Mammary epithelial cell (primary cell): ENCODE measurements around the gene PHC2.

ENCODE experiments used
- EZH2 ChIP-seq: IDR thresholded peaks from 2 replicates; pipeline ENCODE4 v1.6.1; 2012; ENCODE audit warnings: low read length, inconsistent platforms, borderline replicate concordance
- TF ChIP-seq, protein P1 (sequence below), 2 donors: IDR thresholded peaks in 1 of 2; conservative IDR thresholded peaks in 1 of 2; 2 replicates each; pipeline ENCODE4 v1.5.1; 2011 to 2012; ENCODE audit warnings: inconsistent platforms in 2 of 2, low read length in 2 of 2, mild to moderate bottlenecking in 2 of 2, control low read depth in 1 of 2, low read depth in 1 of 2; ENCODE audit not compliant: insufficient read depth in 1 of 2; ENCODE audit errors: extremely low read depth in 1 of 2

DNA sequence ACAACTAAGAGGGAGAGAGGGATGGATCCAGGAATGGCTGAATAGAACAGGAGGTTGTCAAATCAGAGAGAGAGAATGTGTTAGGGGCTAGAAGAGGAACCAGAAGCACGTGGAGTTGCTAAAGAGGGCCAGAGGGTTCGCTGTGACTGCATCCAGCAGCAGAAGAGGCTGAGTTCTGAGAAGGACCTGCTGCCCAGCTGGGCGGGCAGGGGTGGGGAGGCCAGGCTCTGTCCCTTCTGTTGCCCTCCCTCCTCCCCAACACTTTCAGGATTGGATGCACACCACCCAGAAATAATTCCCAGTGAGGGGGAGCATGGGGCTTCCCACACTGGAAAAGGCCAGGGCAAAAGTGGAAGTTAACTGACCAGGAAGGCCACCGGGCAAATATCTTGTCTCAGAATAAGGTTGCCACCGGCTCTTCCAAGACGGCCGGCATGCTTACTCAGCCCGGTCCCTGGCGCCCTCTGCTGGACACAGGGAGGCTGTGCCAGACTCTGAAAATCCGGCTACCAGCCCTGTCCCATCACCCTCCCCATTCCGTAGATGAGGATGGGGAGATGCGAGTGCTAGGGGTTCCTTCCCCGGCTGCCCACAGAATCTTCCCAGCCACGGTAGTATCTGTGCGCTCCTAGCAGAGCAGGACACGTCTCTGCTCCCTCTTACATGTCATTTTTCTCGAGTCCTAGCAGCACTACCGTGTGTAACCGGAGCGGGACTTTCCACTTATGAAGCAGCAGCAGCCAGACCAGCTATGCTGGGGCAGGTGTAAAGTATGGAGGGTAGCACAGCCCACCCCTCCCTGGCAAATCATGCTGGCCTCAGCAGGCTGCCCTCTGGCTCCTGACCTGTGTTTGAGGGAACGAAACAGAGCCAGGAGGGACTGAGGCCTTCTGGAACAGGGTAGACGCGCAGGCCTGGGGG, 63.1 kb downstream of the PHC2 start:
- TF ChIP-seq, protein P1, sequence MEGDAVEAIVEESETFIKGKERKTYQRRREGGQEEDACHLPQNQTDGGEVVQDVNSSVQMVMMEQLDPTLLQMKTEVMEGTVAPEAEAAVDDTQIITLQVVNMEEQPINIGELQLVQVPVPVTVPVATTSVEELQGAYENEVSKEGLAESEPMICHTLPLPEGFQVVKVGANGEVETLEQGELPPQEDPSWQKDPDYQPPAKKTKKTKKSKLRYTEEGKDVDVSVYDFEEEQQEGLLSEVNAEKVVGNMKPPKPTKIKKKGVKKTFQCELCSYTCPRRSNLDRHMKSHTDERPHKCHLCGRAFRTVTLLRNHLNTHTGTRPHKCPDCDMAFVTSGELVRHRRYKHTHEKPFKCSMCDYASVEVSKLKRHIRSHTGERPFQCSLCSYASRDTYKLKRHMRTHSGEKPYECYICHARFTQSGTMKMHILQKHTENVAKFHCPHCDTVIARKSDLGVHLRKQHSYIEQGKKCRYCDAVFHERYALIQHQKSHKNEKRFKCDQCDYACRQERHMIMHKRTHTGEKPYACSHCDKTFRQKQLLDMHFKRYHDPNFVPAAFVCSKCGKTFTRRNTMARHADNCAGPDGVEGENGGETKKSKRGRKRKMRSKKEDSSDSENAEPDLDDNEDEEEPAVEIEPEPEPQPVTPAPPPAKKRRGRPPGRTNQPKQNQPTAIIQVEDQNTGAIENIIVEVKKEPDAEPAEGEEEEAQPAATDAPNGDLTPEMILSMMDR (conservative IDR thresholded peaks at IDR 0.05 in 1 of 2, IDR thresholded peaks at IDR 0.05 in 1 of 2; ENCODE audit: extremely low read depth in 1 of 2, insufficient read depth in 1 of 2, low read depth in 1 of 2, low read length in 2 of 2): peak; percentile 94 to 99
- no peak for TF ChIP-seq EZH2
